Fibroblast of lung (primary cell): ENCODE data around the gene ZNF808.
"Not testable (repeated sequence)": the region's sequence is repeated elsewhere in the genome, so short reads cannot be mapped to it uniquely, and the experiment has no call there.

Source experiments
- EZH2 ChIP-seq: IDR thresholded peaks from 2 replicates; pipeline ENCODE4 v1.5.1; 2012; ENCODE audit warnings: low read length, control low read depth, mild to moderate bottlenecking; ENCODE audit errors: missing control alignments
- TF ChIP-seq, protein P1 (sequence below), 2 donors: IDR thresholded peaks in 1 of 2; conservative IDR thresholded peaks in 1 of 2; 1 replicate in 1 of 2; 2 replicates in 1 of 2; pipeline ENCODE4 v1.5.1; 2011 to 2012; ENCODE audit warnings: low read length in 2 of 2, control low read depth in 1 of 2, inconsistent platforms in 1 of 2, low read depth in 1 of 2, mild to moderate bottlenecking in 1 of 2

DNA sequence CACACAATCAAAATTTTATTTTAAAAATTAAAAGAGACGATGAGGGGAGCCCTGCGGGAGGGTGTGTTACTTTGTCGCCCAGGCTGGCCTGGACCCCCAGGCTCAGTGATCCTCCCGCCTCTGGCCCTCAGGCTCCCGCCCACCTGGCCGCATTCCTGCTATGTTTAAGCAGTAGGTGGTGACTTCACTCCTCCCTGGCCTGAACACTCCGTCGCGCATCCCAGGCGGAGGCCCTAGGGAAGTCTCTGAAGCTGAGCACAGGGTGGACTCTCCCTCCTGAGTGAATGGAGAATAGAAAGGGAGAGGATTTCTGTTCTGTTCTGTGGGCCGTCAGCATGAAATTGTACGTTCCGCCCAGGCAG, 42.2 kb downstream of the ZNF808 start:
- TF ChIP-seq, protein P1, sequence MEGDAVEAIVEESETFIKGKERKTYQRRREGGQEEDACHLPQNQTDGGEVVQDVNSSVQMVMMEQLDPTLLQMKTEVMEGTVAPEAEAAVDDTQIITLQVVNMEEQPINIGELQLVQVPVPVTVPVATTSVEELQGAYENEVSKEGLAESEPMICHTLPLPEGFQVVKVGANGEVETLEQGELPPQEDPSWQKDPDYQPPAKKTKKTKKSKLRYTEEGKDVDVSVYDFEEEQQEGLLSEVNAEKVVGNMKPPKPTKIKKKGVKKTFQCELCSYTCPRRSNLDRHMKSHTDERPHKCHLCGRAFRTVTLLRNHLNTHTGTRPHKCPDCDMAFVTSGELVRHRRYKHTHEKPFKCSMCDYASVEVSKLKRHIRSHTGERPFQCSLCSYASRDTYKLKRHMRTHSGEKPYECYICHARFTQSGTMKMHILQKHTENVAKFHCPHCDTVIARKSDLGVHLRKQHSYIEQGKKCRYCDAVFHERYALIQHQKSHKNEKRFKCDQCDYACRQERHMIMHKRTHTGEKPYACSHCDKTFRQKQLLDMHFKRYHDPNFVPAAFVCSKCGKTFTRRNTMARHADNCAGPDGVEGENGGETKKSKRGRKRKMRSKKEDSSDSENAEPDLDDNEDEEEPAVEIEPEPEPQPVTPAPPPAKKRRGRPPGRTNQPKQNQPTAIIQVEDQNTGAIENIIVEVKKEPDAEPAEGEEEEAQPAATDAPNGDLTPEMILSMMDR (conservative IDR thresholded peaks at IDR 0.05 in 1 of 2, IDR thresholded peaks at IDR 0.05 in 1 of 2; ENCODE audit: low read depth in 1 of 2, low read length in 2 of 2) = not testable (repeated sequence)
- not testable (repeated sequence) for TF ChIP-seq EZH2
